GM19438 (cell line): ENCODE data around the gene BHLHE41.

ENCODE experiments used
- ATAC-seq: cut with Tn5 transposase; IDR thresholded peaks from one replicate; pipeline ENCODE4 v1.9.1; 2021; ENCODE audit warnings: low read depth; ENCODE audit not compliant: unreplicated experiment

BHLHE41 gene

DNA sequence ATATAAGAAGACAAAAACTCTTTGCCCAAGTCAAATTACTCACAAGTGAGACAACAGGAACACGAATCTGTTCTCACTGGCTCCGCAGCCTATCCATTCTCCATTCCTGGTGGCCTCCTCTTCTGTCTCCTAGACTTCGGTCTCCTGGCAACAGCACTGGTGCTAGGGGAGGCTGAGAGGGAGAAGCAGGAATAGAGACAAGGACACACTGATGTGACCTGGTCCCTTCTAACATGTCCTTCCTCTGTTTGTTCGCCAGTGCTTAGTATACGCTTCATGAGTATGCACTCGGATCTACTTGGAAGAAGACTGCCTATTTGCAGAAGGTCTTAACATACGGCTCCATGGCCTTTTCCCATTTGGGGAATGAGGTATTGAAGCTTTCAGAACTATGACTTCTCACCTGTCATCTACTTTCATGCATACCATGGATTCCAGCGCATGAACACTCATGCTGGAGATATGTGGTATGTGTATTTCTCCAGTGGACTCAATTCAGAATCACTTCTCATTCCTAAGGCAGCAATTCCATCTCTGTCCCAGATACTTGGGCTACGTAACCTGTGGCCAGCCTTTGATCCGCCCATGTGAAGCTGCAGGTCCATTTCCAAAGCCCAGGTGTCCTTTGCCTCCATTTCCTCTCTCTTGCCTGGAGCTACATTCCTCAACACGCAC, 33.9 kb downstream of the BHLHE41 start:
- no peak for ATAC-seq

DNA sequence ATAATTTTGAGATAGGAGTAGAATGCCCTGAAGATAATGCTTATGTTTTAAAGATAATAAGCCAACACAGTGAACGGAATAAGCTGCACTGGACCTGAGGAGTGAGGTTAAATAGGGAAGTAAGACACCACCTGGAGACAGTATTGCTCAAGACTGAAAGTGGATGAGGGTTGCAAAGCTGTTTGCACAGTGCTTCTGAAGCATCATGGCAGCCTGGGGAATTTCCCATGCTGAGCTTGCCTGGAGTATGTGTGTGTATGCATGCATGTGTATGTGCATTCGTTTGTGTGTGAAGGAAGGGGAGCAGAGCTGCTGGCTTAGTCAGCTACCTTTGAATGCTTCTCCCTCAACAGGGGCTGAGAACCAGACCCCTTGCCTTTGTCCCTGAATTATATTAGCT, 35.8 kb downstream of the BHLHE41 start:
- ATAC-seq, result peak; percentile 97

DNA sequence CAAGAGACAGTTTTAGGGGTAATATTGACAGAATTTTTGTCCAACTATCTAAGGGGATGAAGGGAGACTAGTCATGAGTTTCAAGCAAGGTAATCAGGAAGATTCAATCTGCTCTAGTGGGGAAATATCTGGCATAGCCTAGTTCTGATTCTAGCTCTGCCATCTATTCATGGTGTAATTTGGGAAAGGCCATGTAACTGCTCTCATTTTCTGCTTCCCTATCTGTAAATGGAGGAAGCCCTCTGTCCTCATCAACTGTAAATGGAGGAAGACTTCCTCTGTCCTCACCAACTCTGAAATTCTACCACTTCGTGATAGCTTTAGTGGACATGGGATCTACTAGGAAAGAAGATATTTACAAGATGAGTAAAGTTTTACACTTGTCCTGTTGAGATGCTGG, 37.9 kb downstream of the BHLHE41 start:
- ATAC-seq, result no peak

DNA sequence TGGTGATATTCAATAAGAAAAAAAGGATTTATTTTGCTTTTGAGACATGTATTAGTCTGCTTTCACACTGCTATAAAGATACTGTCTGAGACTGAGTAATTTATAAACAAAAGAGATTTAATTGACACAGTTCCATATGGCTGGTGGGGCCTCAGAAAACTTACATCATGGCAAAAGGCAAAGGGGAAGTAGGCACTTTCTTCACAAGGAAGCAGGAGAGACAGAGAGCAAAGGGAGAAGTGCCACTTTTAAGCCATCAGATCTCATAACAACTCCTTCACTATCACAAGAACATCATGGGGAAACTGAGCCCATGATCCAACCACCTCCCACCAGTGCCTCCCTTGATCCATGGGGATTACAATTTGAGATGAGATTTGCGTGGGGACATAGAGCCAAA, 43.9 kb downstream of the BHLHE41 start:
- ATAC-seq, result no peak

DNA sequence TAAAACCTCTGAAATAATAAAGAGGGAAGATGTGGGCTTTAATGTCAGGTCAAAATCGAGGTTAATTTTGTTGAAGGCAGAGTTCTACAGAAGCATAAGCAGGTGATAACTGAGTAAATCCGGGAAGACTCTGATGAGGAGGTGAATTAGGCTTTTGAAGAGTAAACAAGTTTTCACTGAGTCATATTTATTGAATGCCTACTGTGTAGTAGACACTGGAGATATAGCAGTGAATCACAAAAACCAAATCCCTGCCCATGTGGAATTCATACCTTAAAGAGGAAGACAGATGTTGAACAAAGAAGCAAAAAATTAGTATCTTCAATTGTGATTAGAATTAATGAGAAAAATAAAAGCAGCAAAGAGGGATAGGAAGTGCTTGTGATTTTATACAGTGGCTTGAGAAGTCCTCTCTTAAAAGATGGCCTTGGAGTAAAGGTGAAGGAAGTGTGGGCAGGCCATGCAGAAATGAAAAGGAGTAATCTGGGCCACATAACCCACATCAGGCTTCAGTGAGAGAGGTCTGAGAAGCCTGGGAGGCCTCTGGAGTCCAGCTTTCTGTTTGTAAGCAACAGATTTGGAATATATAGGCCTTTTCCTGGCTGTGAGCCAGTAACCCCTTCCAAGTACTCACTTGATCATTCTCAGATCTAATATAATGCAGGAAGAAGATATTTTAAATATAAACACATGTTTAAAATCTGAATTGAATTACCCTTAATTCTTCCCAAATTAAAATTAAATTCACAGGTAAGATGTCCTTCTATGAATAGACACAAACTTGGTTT, 46.7 kb downstream of the BHLHE41 start:
- ATAC-seq, result no peak
